Middle frontal gyrus (tissue), 1 donor: Measurements from ENCODE around the gene SLC16A1.
"Not testable (repeated sequence)": the region's sequence is repeated elsewhere in the genome, so short reads cannot be mapped to it uniquely, and the experiment has no call there.

Experiments used
- DNase-seq: peaks from one replicate; pipeline ENCODE4 v3.0.0-alpha.2; 2015; ENCODE audit warnings: low spot score; ENCODE audit errors: extremely low spot score

SLC16A1 gene

GRCh38 chr1:112884996-112885395 lies 71.0 kb downstream of the SLC16A1 start:
- not testable (repeated sequence) for DNase-seq

- DNase-seq: no peak
Measured at GRCh38 chr1:112882271-112882744, 73.7 kb downstream of the SLC16A1 start.

GRCh38 chr1:112881742-112882127 lies 74.3 kb downstream of the SLC16A1 start:
- DNase-seq: no peak

- DNase-seq: no peak
Measured at GRCh38 chr1:112879834-112880233, 76.2 kb downstream of the SLC16A1 start.

- DNase-seq: no peak
Measured at GRCh38 chr1:112878321-112878720, 77.7 kb downstream of the SLC16A1 start.

- no peak for DNase-seq
Measured at GRCh38 chr1:112877750-112878149, 78.2 kb downstream of the SLC16A1 start.

- no peak for DNase-seq
Measured at GRCh38 chr1:112876315-112876714, 79.7 kb downstream of the SLC16A1 start.

- DNase-seq: no peak
Measured at GRCh38 chr1:112872551-112872962, 83.4 kb downstream of the SLC16A1 start.

- DNase-seq: no peak
Measured at GRCh38 chr1:112870887-112871646, 84.9 kb downstream of the SLC16A1 start.

GRCh38 chr1:112869895-112870294 lies 86.1 kb downstream of the SLC16A1 start:
- no peak for DNase-seq

GRCh38 chr1:112868191-112868590 lies 87.8 kb downstream of the SLC16A1 start:
- no peak for DNase-seq

- DNase-seq: no peak
Measured at GRCh38 chr1:112866981-112867380, 89.0 kb downstream of the SLC16A1 start.

- DNase-seq: no peak
Measured at GRCh38 chr1:112866151-112866550, 89.8 kb downstream of the SLC16A1 start.

- DNase-seq: no peak
Measured at GRCh38 chr1:112862753-112863426, 93.1 kb downstream of the SLC16A1 start.
